HG02623 (cell line): ENCODE data around the gene PLCB2.

Experiments used
- ATAC-seq: cut with Tn5 transposase; IDR thresholded peaks from one replicate; pipeline ENCODE4 v1.9.1; 2021; ENCODE audit warnings: moderate library complexity; ENCODE audit not compliant: unreplicated experiment

The PLCB2 gene

GRCh38 chr15:40325700-40326099 is 18.0 kb upstream of the PLCB2 start:
- no peak for ATAC-seq

- ATAC-seq, result no peak
Measured at GRCh38 chr15:40325188-40325587, 17.5 kb upstream of the PLCB2 start.

GRCh38 chr15:40323953-40324937 is 16.5 kb upstream of the PLCB2 start:
- peak; percentile 18 for ATAC-seq

- peak; percentile 82 for ATAC-seq
Measured at GRCh38 chr15:40323239-40323952, 15.7 kb upstream of the PLCB2 start, which contains the start of gene INAFM2. Gene INAFM2, plus strand, starts transcription at chr15:40323692. Its CDS starts 364 bp downstream, at chr15:40324056.

GRCh38 chr15:40322531-40323238 is 14.9 kb upstream of the PLCB2 start:
- no peak for ATAC-seq

GRCh38 chr15:40320931-40321371 is 13.2 kb upstream of the PLCB2 start:
- no peak for ATAC-seq

GRCh38 chr15:40320409-40320808 is 12.7 kb upstream of the PLCB2 start:
- no peak for ATAC-seq

GRCh38 chr15:40317580-40317979 is 9.8 kb upstream of the PLCB2 start:
- ATAC-seq, result no peak

GRCh38 chr15:40316931-40317330 is 9.2 kb upstream of the PLCB2 start:
- ATAC-seq, result no peak

- ATAC-seq, result no peak
Measured at GRCh38 chr15:40314723-40315276, 7.1 kb upstream of the PLCB2 start.

GRCh38 chr15:40313531-40314398 is 6.0 kb upstream of the PLCB2 start:
- no peak for ATAC-seq

- no peak for ATAC-seq
Measured at GRCh38 chr15:40312370-40313158, 4.8 kb upstream of the PLCB2 start.

GRCh38 chr15:40310993-40311392 is 3.3 kb upstream of the PLCB2 start:
- no peak for ATAC-seq

- ATAC-seq, result no peak
Measured at GRCh38 chr15:40310001-40310959, 2.5 kb upstream of the PLCB2 start.

GRCh38 chr15:40309344-40309862 is 1.7 kb upstream of the PLCB2 start:
- ATAC-seq, result no peak

GRCh38 chr15:40306908-40307307 is 827 bp downstream of the PLCB2 start:
- ATAC-seq, result no peak

GRCh38 chr15:40306371-40306770 is 1.4 kb downstream of the PLCB2 start:
- no peak for ATAC-seq

GRCh38 chr15:40305281-40305680 is 2.5 kb downstream of the PLCB2 start:
- no peak for ATAC-seq
